Stimulated activated naive CD8-positive, alpha-beta T cell treated with anti-CD3 and anti-CD28 coated beads, Interleukin-15, Interleukin-2, amounts not matched to agents 100 U/mL and 50 U/mL, for 24 hours (primary cell): ENCODE results near the gene RPL10.
A peak's percentile ranks its signal among the peaks of the same experiment; 100 is the strongest.
"Not testable (repeated sequence)": the region's sequence is repeated elsewhere in the genome, so short reads cannot be mapped to it uniquely, and the experiment has no call there.

ENCODE experiments used
- ATAC-seq: fragments of 150-1000 bp; cut with Tn5 transposase; one replicate; pipeline ENCODE4 v1.10.0; 2021
- DNase-seq: peaks from one replicate; pipeline ENCODE4 v3.0.0; 2021

Gene RPL10

DNA sequence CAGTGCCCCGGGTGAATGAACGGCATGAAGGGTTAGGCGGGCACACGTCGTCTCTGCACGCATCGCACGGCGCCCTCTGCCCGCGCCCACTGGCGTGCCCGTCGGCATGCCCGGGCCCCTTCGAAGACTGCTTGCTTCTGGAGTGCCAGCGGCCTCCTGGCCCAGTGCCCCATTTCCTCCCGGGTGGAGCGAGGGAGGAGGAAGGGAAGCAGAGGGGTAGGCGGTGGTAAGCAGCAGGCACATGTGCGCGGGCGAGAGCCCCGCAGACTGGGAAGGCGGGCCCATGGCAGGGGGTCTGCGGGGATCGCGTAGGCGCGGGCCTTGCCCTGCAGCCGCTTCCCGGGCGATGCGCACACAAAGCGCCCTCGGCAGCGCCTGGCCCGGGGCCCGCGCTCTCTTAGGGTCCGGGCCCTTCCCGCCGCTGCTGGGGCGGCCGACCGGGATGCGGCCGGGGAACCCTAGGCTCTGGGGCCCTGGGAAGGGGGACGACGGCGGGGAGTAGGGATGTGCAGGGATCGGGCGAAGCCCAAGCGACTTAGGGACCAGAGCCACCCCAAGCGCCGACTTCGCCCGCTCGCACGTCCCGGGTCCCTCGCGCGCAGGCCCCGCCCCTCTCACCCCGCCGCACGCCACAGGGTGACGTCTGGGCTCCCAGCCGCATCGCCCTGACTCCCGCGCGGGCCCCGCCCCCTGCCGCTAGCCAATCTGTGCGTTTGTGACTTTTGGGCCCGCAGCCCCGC is 19.9 kb upstream of the RPL10 start:
- DNase-seq (peak; percentile 93), ATAC-seq (peak; percentile 1)

GRCh38 chrX:154378799-154379568 is 19.2 kb upstream of the RPL10 start, which contains the start of gene EMD:
TSS of gene EMD (plus strand) at chrX:154379295. CDS start at chrX:154379485, 190 bp downstream.
- DNase-seq (peak; percentile 94), ATAC-seq (peak; percentile 89)

DNA sequence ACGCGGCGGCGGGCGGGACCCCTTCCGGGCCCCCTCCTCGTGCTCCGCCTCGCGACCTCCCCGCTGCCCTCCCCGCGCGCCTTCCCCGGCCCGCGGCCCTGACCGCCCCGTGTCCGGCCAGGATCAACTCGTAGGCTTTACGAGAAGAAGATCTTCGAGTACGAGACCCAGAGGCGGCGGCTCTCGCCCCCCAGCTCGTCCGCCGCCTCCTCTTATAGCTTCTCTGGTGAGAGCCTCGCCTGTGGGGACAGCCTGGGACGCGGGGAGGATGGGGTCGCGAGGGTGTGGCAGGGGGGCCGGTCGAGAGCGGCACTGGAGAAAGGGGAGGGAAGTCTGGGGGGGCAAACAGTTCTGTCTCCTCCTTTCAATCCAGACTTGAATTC is 18.6 kb upstream of the RPL10 start:
- no peak for ATAC-seq

DNA sequence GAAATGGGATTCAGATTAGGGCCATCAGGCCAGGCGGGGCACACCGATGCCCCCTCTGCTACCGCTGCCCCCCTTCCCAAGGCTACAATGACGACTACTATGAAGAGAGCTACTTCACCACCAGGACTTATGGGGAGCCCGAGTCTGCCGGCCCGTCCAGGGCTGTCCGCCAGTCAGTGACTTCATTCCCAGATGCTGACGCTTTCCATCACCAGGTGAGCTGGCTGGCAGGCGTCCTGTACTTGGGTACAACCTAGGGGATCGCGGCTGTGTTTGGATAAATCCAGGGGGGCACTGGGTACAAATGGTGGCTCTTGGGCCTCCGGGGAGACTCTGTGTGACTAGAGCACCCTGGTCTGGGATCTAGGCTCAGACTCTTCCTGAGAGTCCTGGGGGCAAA is 18.0 kb upstream of the RPL10 start:
- DNase-seq (no peak), ATAC-seq (no peak)

More for the DNA sequence above, 18.6 kb upstream of the RPL10 start:
- no peak for DNase-seq

DNA sequence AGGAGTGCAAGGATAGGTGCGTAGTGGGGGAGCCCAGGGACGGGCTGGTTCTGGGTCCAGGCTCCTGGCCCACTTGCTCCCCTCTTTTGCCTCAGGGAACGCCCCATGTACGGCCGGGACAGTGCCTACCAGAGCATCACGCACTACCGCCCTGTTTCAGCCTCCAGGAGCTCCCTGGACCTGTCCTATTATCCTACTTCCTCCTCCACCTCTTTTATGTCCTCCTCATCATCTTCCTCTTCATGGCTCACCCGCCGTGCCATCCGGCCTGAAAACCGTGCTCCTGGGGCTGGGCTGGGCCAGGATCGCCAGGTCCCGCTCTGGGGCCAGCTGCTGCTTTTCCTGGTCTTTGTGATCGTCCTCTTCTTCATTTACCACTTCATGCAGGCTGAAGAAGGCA is 17.4 kb upstream of the RPL10 start:
- DNase-seq = no peak
- no peak for ATAC-seq

DNA sequence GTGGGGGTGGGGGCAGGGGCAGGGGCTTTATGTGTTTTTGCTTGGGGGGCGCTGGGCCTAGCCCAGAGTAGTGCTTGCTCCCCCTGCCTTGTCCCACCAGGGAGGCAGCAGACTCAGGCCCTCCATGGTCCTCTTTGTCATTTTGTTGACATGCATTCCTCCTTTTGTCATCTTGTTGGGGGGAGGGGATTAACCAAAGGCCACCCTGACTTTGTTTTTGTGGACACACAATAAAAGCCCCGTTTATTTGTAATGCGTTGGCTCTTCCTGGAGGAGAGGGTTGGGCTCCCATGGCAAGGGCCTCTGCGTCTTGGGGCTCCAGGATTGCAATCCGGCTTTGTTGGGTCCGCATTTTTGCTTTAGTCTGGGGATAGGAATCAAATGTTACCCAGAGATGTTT is 16.9 kb upstream of the RPL10 start:
- ATAC-seq (no peak), DNase-seq (no peak)

DNA sequence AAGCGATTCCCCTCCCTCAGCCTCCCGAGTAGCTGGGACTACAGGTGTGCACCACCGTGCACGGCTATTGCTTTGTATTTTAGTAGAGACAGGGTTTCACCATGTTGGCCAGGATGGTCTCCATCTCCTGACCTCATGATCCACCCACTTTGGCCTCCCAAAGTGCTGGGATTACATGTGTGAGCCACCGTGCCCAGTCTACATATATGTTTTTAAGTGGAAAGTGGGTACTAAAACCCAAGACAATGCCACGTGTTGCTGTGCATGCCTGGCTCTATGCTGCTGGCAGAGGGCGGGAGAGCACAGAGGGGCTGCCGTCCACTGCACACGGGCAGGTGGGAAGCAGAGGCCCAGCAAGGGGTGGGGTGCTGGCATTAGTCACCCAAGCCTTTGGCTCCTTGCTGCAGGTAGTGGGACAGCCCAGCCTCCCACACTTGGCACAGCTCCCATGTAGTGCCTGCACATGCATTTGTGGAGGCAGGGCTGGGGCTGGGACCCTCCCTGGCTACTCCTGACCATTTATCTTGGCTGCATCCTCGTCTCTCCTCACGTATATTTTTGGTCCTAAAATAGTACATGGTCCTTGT is 15.6 kb upstream of the RPL10 start:
- DNase-seq (no peak), ATAC-seq (no peak)

GRCh38 chrX:154383359-154384283 is 14.6 kb upstream of the RPL10 start:
- no peak for ATAC-seq
- no peak for DNase-seq

- DNase-seq (no peak), ATAC-seq (no peak)
These were observed 13.8 kb upstream of the RPL10 start for GRCh38 chrX:154384284-154384892.

DNA sequence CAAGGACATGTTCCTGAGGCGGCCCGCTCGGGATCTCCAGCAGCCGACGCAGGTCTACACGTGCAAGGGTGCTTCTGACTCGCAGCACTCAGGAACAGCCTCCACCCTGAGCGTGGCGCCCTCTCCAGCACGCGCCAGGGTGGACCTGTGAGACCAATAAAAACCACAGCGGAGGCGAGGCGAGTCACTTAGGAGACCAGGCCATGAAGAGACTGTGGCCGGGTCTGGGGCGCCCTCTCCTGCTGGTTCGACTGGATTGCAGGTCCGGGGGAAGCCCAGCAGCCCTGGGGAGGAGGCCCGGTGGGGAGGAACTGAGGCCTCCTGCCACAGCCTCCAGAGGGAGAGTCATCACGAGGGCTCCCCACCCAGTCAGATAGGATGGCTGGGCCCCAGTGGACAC is 10.1 kb upstream of the RPL10 start:
- DNase-seq = not testable (repeated sequence)
- peak; percentile 41 for ATAC-seq

DNA sequence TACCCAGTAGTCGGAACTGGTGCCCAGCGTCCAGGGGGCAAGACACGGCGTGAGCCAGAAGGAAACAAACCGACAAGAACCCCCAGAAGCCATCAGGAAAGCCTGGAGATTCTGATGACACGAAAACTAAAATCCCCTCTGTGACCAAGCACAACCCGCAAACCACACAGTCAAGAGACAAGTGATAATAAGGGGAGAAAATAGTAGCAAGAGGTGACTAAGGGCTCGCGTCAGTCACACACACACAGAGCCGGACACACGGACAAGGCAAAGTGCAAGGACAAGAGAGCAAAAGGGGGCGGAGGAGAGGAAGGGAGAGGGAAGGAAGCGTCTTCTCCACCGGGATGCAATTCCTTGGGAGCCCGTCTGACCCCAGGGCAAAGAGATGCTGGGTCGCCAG is 9.5 kb upstream of the RPL10 start:
- not testable (repeated sequence) for DNase-seq
- peak; percentile 14 for ATAC-seq

DNA sequence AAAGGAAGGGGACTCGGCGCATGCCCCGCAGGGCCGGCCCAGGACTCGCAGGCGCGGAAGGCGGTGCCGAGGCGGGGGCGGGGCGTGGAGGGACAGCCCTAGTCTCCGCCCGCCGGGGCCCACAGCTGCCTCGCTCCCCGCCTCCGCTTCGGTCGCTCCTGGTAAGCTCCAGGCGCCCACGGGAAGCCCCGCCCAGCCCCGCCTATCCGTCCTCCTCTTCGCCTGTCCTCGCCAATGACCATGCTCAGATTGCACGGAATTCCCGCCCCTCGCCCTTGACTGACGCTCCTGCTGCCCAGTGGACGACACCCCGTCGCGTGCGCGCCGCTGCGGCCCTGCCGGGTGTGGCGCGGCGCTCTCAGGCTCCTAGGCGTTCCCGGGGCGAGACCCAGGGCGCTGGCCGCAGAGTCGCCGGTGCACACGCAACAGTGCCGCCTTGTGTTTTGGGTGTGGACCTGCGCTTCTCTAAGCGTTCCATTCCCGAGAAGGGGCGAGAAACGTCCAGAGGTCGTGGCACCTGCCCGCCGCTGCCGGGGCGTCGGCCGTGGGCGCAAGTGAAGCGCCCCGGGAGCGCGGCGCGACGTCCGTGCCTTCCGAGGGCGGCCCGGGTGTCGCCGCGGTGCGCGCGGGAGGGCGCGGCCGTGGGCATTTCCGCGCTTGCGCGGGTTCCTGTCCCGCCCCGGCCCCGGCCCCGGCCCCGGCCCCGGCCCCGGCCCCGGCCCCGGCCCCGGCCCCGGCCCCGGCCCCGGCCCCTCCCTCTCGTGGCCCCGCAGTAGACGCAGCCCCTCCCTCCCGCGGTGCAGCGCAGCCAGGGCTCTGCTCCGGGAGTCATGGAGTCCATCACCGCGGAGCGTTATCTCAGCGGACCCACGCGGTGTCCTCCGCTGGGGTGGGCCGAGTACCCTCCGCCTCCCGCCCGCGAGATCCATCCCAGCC is 8.1 kb upstream of the RPL10 start:
- ATAC-seq = peak; percentile 73
- not testable (repeated sequence) for DNase-seq

GRCh38 chrX:154396363-154396762 is 1.8 kb upstream of the RPL10 start:
- ATAC-seq, DNase-seq: not testable (repeated sequence)

- DNase-seq (peak; percentile 75), ATAC-seq (peak; percentile 60)
These were observed 947 bp upstream of the RPL10 start for GRCh38 chrX:154396973-154397887.

DNA sequence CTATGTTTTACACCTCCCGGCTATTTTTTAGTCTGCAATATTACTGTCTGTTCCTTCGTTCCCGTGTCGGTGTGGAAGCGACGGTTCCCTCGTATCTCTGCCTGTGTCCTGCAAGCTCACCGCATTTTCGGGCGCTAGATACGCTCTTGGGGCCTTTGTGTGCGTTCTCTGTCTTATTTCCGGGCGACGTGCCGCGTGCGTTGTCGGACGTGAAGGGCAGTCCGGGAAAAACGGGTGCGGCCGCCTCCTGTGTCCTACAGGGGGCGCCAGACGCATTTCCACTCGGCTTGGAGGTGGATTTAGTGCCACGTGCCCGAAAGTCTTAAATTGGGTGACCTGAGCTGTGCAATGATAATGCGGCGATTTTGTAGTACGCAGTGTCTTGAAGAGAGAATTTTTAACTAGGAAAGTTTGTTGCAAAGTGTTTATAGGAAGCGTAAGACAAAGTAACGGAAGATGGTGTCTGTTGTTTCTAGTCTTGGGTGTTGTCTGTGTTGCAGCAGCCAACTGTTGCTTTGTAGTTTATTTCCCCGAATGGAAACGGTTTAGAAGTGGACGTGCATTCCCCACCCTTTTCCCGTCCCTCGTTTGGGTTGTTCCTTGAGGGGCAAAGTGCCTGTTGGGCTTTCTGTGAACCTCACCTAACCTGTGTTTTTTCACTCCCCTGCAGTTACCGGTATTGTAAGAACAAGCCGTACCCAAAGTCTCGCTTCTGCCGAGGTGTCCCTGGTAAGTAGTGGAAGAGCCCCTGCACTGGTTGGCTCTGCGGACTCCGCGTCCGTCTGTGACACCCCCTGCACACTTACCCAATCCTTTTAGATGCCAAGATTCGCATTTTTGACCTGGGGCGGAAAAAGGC is 720 bp downstream of the RPL10 start:
- peak; percentile 79 for DNase-seq
- ATAC-seq = peak; percentile 5

DNA sequence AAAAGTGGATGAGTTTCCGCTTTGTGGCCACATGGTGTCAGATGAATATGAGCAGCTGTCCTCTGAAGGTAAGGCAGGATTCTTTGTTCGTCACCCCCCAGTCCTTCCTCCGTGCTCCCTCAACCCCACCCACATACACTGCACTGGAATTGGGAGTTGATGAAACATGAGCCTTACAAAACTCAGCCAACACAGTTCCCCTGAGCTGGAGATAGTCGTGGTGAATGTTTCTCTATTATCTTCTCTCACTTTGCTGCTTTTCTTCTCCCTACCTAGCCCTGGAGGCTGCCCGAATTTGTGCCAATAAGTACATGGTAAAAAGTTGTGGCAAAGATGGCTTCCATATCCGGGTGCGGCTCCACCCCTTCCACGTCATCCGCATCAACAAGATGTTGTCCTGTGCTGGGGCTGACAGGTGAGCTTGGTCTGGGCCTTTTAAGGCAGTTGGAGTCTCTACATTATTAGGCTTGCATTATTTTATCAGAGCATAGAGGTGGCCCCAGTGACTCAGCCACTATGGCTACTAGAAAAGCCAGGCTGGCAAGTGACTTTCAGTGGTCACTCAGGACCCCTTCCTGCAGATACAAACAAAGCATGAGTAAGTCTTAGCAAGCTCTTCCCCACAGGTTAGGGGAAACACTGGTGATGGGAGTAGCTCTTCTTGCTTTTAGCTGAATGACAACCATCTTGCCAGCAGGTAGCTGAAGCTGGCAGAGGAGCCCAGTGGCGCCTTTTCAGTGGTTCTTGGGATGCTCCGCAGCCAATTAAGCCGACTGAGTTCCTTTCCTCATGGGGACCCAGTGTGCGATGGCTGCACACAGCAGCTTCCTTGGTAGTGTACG is 1.6 kb downstream of the RPL10 start:
- ATAC-seq (no peak), DNase-seq (no peak)

GRCh38 chrX:154400369-154400817 is 2.2 kb downstream of the RPL10 start:
- ATAC-seq, DNase-seq: not testable (repeated sequence)
